Upper lobe of right lung (tissue), 1 donor: Measurements from ENCODE around the gene DLX2. TPM values are rescaled to one million over a fixed set of nuclear protein-coding genes. Genes with fewer than 3 reads are reported as not detected.
"Not testable (repeated sequence)": the region's sequence is repeated elsewhere in the genome, so short reads cannot be mapped to it uniquely, and the experiment has no call there.

Source experiments
- ATAC-seq: fragments of 200-7000 bp; cut with Tn5 transposase; one replicate; pipeline ENCODE4 v1.9.1; 2020; ENCODE audit warnings: mild to moderate bottlenecking, moderate library complexity
- DNase-seq: peaks from one replicate; pipeline ENCODE4 v3.0.0-alpha.2; 2020
- H3K27ac ChIP-seq: fragments of 200-600 bp; one replicate; pipeline ENCODE4 v1.8.0; 2022
- H3K27me3 ChIP-seq: fragments of 200-600 bp; one replicate; pipeline ENCODE4 v1.8.0; 2022; ENCODE audit warnings: mild to moderate bottlenecking
- H3K36me3 ChIP-seq: fragments of 200-600 bp; one replicate; pipeline ENCODE4 v1.8.0; 2022
- H3K4me1 ChIP-seq: fragments of 200-600 bp; one replicate; pipeline ENCODE4 v1.8.0; 2022
- H3K4me3 ChIP-seq: fragments of 200-600 bp; one replicate; pipeline ENCODE4 v1.8.0; 2022; ENCODE audit warnings: mild to moderate bottlenecking
- H3K9me3 ChIP-seq: fragments of 200-600 bp; one replicate; pipeline ENCODE4 v1.8.0; 2022
- intact Hi-C: fragments of 100-400 bp; cut with DNase I; formaldehyde crosslinking; loops from one replicate; pipeline ENCODE4 v1.11.0; 2022
- total RNA-seq: library from RNA; stranded (reverse); fragmentation: NEBNext Ultra II Directional; extraction: Animal tissue kit (Norgen Biotek cat#: 25700); gene quantifications from one replicate; pipeline ENCODE4 v1.2.1, GENCODE V29; 2021
- TF ChIP-seq, protein P1 (sequence below): fragments of 200-600 bp; IDR thresholded peaks from one replicate; pipeline ENCODE4 v1.8.0; 2022; ENCODE audit warnings: antibody characterized with exemption
- donor health status: DM: no; HTN: yes; CAD: no; lungs with severe emphysema.

The DLX2 gene
- total RNA-seq, 1 donor from 2014 or later, result not detected

DNA sequence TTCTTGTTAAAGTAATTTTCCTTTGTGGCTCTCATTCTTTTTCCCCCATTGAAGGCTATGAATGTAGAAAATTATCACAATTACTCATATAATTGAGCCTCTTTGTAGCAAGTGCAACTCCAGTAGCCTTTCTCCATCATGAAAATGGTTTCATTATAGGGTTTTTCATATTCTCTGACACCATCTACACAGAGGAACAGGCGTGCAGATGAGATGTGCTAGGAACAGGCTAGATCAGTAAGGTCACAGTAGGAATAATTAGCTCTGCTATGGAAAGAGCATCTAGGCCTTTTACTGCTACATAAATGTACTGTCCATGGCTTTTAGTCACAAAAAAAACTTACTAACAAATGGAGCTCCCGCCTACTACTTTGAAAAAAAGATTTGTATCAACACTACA, 30.0 kb downstream of the DLX2 start:
- TF ChIP-seq, protein P1, sequence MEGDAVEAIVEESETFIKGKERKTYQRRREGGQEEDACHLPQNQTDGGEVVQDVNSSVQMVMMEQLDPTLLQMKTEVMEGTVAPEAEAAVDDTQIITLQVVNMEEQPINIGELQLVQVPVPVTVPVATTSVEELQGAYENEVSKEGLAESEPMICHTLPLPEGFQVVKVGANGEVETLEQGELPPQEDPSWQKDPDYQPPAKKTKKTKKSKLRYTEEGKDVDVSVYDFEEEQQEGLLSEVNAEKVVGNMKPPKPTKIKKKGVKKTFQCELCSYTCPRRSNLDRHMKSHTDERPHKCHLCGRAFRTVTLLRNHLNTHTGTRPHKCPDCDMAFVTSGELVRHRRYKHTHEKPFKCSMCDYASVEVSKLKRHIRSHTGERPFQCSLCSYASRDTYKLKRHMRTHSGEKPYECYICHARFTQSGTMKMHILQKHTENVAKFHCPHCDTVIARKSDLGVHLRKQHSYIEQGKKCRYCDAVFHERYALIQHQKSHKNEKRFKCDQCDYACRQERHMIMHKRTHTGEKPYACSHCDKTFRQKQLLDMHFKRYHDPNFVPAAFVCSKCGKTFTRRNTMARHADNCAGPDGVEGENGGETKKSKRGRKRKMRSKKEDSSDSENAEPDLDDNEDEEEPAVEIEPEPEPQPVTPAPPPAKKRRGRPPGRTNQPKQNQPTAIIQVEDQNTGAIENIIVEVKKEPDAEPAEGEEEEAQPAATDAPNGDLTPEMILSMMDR, result no peak
- Histone ChIP-seq H3K4me3 (no peak overlapping the region), H3K36me3 (no peaks in the 10 kb centered on the region), H3K9me3 (no peaks in the 10 kb centered on the region), H3K27me3 (no peaks in the 10 kb centered on the region), H3K4me1 (no peaks in the 10 kb centered on the region), H3K27ac (no peak overlapping the region)
- intact Hi-C loops, result no loop called here
- no peak for DNase-seq
- ATAC-seq, result no peak

DNA sequence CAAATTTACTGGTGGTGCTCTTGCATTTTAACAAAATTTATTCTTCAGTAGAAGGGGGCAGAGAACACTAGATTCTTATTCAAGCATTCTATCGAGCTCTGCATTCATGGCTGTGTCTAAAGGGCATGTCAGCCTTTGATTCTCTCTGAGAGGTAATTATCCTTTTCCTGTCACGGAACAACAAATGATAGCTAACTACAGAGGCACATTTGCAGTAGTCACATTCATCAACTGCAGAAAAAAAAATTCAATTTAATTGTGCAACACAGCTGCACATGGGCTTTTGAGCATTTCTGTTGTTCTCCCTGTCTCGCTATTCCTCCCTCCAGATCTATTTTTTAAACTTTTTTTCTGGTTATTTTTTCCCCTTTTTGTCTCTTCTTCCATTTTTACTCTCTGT, 30.4 kb downstream of the DLX2 start:
- Histone ChIP-seq H3K4me3 (no peak overlapping the region), H3K36me3 (no peaks in the 10 kb centered on the region), H3K4me1 (no peaks in the 10 kb centered on the region), H3K27ac (no peak overlapping the region), H3K9me3 (no peaks in the 10 kb centered on the region), H3K27me3 (no peaks in the 10 kb centered on the region)
- ATAC-seq (no peak), DNase-seq (no peak)
- intact Hi-C loops, result no loop called here
- TF ChIP-seq, protein P1, result no peak

DNA sequence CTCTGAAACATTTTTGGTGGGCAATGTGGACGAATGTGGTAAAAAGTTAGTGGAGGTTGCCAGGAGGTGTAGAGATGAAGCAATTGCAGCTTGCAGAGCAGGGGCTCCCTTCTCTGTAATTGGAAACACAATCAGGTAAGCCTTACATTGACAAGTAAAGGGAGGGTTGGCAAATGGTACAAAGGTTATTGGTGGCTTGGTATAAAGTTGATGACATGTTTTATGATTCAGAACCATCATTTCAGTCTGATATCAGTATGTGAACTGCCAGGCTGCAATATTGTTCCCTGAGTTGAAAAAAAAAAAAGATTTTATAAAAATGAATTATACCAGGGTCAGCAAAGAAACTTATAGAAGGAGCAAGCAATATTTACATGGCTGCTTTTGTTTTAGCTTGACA, 31.8 kb downstream of the DLX2 start:
- TF ChIP-seq, protein P1, result no peak
- Histone ChIP-seq H3K4me1 (no peaks in the 10 kb centered on the region), H3K27ac (no peak overlapping the region), H3K9me3 (no peaks in the 10 kb centered on the region), H3K27me3 (no peaks in the 10 kb centered on the region), H3K36me3 (no peaks in the 10 kb centered on the region), H3K4me3 (no peak overlapping the region)
- ATAC-seq (no peak), DNase-seq (no peak)
- intact Hi-C loops, result no loop called here

DNA sequence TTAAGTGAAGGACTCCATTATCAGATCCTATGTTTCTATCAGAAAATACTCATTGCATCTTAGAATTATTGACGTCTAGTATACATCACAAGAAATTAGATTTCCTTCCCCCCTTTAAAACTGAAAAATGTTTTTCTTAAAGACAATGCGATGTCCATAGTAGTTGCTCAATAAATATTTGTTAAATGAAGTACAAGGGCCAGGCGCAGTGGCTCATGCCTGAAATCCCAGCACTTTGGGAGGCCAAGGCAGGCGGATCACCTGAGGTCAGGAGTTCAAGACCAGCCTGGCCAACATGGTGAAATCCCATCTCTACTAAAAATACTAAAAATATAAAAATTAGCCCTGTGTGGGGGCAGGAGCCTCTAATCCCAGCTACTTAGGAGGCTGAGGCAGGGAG, 34.8 kb downstream of the DLX2 start:
- H3K4me1 ChIP-seq, H3K27ac ChIP-seq, H3K4me3 ChIP-seq, H3K9me3 ChIP-seq, DNase-seq, intact Hi-C loops, H3K36me3 ChIP-seq, ATAC-seq, H3K27me3 ChIP-seq: not testable (repeated sequence)

DNA sequence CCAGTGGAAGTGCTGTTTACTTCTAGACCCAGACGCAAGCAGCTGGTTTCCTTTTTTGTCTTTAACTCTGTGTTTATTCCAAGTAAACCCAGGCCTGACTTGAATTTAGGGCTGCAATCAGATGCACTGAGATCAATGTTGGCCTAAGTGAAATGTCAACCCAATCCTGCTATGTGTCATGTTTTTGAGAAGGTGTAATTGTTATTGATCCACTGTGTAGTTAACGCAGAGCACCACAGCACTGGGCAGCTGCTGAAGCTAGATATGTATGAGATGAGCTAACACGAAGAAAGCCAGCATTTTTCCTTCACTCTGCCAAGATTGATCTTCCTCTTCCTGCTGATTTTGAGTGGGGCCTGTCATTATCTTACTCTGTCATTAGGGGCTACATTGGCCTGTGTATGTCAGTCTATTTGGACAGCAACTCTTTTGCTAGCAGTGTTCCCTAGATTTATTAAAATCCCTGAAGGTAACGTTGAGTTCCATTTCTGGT, 36.3 kb downstream of the DLX2 start:
- intact Hi-C loops, result no loop called here
- Histone ChIP-seq H3K4me1 (no peaks in the 10 kb centered on the region), H3K36me3 (no peaks in the 10 kb centered on the region), H3K27me3 (no peaks in the 10 kb centered on the region), H3K9me3 (no peaks in the 10 kb centered on the region), H3K4me3 (no peak overlapping the region), H3K27ac (no peak overlapping the region)
- no peak for ATAC-seq
- no peak for DNase-seq
- TF ChIP-seq, protein P1, result no peak

DNA sequence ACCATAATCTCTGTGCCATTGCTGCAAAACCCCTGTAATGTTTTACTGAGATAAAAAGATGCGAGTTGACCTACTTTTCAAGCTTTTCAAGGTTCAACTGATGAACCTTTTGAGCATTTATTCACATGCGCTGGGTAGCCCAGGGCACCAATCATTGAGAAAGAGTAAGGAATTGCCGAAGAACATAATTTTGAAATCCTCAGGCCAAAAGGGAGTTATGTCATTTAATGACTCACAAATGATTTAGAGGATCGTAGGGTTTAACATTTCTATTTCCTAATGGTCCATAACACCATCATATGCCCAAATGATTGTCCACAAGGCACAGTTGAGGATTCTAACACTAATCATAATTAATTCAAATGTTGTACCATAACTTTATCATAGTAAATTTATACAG, 37.6 kb downstream of the DLX2 start:
- ATAC-seq, result no peak
- TF ChIP-seq, protein P1, result no peak
- H3K9me3 ChIP-seq, result no peaks in the 10 kb centered on the region

More for the DNA sequence above, 37.6 kb downstream of the DLX2 start:
- Histone ChIP-seq H3K4me1 (no peaks in the 10 kb centered on the region), H3K36me3 (no peaks in the 10 kb centered on the region), H3K4me3 (no peak overlapping the region), H3K27ac (no peak overlapping the region), H3K27me3 (no peaks in the 10 kb centered on the region)
- intact Hi-C loops, result no loop called here
- no peak for DNase-seq
